Measurements from ENCODE around the gene BTBD6. TPM values are rescaled to one million over a fixed set of nuclear protein-coding genes. Genes with fewer than 3 reads are reported as not detected.

The BTBD6 gene
- total RNA-seq, 1 experiment from 2014 or later: 7.8 TPM

DNA sequence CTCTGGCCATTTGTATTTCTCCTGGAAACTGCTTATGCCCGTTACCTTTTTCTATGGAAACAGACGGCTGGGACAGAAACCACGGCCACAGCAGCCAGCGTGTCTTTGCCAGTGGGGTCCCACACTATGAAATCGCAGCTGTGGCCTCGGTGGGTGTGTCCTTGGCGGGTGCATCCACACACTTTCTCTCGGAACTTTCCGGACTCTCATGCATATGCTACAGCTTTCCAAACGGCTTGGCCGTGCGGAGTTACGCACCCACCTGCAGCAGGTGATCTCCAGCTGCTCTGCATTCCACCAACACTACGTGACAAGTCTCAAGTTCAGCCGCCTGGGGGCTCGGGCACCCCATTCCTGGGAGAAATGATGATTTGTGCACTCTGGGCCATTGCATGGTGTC lies 1.3 kb upstream of the BTBD6 start (continued):
- TF ChIP-seq, protein P1, sequence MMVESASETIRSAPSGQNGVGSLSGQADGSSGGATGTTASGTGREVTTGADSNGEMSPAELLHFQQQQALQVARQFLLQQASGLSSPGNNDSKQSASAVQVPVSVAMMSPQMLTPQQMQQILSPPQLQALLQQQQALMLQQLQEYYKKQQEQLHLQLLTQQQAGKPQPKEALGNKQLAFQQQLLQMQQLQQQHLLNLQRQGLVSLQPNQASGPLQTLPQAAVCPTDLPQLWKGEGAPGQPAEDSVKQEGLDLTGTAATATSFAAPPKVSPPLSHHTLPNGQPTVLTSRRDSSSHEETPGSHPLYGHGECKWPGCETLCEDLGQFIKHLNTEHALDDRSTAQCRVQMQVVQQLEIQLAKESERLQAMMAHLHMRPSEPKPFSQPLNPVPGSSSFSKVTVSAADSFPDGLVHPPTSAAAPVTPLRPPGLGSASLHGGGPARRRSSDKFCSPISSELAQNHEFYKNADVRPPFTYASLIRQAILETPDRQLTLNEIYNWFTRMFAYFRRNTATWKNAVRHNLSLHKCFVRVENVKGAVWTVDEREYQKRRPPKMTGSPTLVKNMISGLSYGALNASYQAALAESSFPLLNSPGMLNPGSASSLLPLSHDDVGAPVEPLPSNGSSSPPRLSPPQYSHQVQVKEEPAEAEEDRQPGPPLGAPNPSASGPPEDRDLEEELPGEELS (CRISPR knock-in tag; IDR thresholded peaks at IDR 0.05): no peak
- TF ChIP-seq MYBL2 (CRISPR knock-in tag; IDR thresholded peaks at IDR 0.05) (no peak), TEAD1 (CRISPR knock-in tag; IDR thresholded peaks at IDR 0.05) (no peak)
- TF ChIP-seq, protein P2, sequence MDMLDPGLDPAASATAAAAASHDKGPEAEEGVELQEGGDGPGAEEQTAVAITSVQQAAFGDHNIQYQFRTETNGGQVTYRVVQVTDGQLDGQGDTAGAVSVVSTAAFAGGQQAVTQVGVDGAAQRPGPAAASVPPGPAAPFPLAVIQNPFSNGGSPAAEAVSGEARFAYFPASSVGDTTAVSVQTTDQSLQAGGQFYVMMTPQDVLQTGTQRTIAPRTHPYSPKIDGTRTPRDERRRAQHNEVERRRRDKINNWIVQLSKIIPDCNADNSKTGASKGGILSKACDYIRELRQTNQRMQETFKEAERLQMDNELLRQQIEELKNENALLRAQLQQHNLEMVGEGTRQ (CRISPR knock-in tag; IDR thresholded peaks at IDR 0.05): no peak
- TF ChIP-seq, protein P3, sequence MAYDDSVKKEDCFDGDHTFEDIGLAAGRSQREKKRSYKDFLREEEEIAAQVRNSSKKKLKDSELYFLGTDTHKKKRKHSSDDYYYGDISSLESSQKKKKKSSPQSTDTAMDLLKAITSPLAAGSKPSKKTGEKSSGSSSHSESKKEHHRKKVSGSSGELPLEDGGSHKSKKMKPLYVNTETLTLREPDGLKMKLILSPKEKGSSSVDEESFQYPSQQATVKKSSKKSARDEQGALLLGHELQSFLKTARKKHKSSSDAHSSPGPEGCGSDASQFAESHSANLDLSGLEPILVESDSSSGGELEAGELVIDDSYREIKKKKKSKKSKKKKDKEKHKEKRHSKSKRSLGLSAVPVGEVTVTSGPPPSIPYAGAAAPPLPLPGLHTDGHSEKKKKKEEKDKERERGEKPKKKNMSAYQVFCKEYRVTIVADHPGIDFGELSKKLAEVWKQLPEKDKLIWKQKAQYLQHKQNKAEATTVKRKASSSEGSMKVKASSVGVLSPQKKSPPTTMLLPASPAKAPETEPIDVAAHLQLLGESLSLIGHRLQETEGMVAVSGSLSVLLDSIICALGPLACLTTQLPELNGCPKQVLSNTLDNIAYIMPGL (CRISPR knock-in tag; IDR thresholded peaks at IDR 0.05): no peak
- TF ChIP-seq, protein P4, sequence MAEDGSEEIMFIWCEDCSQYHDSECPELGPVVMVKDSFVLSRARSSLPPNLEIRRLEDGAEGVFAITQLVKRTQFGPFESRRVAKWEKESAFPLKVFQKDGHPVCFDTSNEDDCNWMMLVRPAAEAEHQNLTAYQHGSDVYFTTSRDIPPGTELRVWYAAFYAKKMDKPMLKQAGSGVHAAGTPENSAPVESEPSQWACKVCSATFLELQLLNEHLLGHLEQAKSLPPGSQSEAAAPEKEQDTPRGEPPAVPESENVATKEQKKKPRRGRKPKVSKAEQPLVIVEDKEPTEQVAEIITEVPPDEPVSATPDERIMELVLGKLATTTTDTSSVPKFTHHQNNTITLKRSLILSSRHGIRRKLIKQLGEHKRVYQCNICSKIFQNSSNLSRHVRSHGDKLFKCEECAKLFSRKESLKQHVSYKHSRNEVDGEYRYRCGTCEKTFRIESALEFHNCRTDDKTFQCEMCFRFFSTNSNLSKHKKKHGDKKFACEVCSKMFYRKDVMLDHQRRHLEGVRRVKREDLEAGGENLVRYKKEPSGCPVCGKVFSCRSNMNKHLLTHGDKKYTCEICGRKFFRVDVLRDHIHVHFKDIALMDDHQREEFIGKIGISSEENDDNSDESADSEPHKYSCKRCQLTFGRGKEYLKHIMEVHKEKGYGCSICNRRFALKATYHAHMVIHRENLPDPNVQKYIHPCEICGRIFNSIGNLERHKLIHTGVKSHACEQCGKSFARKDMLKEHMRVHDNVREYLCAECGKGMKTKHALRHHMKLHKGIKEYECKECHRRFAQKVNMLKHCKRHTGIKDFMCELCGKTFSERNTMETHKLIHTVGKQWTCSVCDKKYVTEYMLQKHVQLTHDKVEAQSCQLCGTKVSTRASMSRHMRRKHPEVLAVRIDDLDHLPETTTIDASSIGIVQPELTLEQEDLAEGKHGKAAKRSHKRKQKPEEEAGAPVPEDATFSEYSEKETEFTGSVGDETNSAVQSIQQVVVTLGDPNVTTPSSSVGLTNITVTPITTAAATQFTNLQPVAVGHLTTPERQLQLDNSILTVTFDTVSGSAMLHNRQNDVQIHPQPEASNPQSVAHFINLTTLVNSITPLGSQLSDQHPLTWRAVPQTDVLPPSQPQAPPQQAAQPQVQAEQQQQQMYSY (CRISPR knock-in tag; IDR thresholded peaks at IDR 0.05): no peak

DNA sequence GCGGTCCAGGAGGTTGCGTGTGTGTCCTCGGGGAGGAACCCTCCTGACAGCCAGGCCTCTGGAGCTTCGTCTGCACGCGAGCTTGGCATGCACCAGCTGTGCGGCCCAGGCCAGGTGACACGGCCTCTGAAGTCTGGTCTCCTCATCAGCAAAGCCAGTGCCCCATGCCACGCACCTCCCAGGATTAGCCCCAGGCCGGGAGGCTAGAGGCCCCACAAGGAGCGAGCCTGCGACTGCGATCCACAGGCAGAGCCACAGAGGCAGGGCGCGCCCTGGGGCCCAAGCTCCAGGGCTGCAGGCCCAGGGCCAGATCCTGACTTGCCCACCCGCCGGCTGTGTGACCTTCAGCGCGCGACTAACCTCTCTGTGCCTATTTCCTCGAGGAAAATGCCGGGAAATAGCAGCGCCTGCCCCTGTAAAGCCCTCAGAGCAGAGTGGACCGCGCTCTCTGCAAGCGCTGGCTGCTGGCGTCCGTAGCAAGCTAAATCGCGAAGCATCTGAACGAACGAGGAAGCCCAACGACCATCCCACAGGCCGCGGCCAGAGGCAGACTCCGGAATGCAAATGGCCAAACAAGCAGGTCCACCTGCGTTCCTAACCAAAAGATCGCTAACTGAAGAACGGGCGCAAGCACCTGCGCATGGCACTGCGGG lies 492 bp upstream of the BTBD6 start:
- peak overlapping the region; percentile 75 for H3K4me3 Mint-ChIP-seq
- POLR2A ChIA-PET: interaction anchor here (1.7 kb wide), 1 partner anchor 53 kb away, joined by 10 read pairs; the partner anchor contains the start of gene BRF1
- ATAC-seq (peak; percentile 5), DNase-seq (ENCODE audit: low spot score) (no peak)
- peaks cover 5% of the 10 kb centered on the region for H3K4me1 Mint-ChIP-seq
- TF ChIP-seq GTF2I (CRISPR knock-in tag; conservative IDR thresholded peaks at IDR 0.05) (peak; percentile 96), ZNF138 (CRISPR knock-in tag; conservative IDR thresholded peaks at IDR 0.05) (0 out of 2 replicates have a peak, but pooled peaks have one; percentile 45), PRRX2 (CRISPR knock-in tag; IDR thresholded peaks at IDR 0.05) (0 out of 2 replicates have a peak, but pooled peaks have one; percentile 5), ZNF671 (CRISPR knock-in tag; IDR thresholded peaks at IDR 0.05) (peak; percentile 50; the same call in 1 of the 2 replicates)
- TF ChIP-seq, protein P4 (CRISPR knock-in tag; IDR thresholded peaks at IDR 0.05): no peak
- TF ChIP-seq, protein P5, sequence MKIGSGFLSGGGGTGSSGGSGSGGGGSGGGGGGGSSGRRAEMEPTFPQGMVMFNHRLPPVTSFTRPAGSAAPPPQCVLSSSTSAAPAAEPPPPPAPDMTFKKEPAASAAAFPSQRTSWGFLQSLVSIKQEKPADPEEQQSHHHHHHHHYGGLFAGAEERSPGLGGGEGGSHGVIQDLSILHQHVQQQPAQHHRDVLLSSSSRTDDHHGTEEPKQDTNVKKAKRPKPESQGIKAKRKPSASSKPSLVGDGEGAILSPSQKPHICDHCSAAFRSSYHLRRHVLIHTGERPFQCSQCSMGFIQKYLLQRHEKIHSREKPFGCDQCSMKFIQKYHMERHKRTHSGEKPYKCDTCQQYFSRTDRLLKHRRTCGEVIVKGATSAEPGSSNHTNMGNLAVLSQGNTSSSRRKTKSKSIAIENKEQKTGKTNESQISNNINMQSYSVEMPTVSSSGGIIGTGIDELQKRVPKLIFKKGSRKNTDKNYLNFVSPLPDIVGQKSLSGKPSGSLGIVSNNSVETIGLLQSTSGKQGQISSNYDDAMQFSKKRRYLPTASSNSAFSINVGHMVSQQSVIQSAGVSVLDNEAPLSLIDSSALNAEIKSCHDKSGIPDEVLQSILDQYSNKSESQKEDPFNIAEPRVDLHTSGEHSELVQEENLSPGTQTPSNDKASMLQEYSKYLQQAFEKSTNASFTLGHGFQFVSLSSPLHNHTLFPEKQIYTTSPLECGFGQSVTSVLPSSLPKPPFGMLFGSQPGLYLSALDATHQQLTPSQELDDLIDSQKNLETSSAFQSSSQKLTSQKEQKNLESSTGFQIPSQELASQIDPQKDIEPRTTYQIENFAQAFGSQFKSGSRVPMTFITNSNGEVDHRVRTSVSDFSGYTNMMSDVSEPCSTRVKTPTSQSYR (CRISPR knock-in tag; IDR thresholded peaks at IDR 0.05): no peak
- CTCF ChIA-PET: interaction anchor here (0.6 to 3.6 kb wide), 18 partner anchors 14 to 281 kb away, joined by 3 to 11 read pairs (median 4); partner anchors contain the start of genes BRF1, CRIP1, JAG2 and NUDT14
- peak overlapping the region; percentile 72; the same call in 1 of the 2 replicates for H3K27ac Mint-ChIP-seq
- no peaks in the 10 kb centered on the region for H3K9me3 Mint-ChIP-seq
- peaks cover 6% of the 10 kb centered on the region; the same call in 1 of the 2 replicates for H3K36me3 Mint-ChIP-seq
- H3K27me3 Mint-ChIP-seq (ENCODE audit: low read depth): no peaks in the 10 kb centered on the region; the same call in 1 of the 2 replicates
